Nephron (organoid): ENCODE measurements around the gene SH3RF3.

Experiments used
- H3K27ac Mint-ChIP-seq, 3 experiments: 2 replicates each; pipeline ENCODE4 v1.8.0; 2020; ENCODE audit warnings: mixed read lengths in 3 of 3, mild to moderate bottlenecking in 2 of 3, moderate library complexity in 1 of 3
- H3K27me3 Mint-ChIP-seq: 2 replicates; pipeline ENCODE4 v1.8.0; 2021; ENCODE audit warnings: low read depth, mild to moderate bottlenecking, moderate library complexity, mixed read lengths
- H3K36me3 Mint-ChIP-seq: 2 replicates; pipeline ENCODE4 v1.8.0; 2020; ENCODE audit warnings: low read depth, mixed read lengths
- H3K4me1 Mint-ChIP-seq: 2 replicates; pipeline ENCODE4 v1.8.0; 2020; ENCODE audit warnings: mixed read lengths
- H3K4me3 Mint-ChIP-seq, 3 experiments: 2 replicates each; pipeline ENCODE4 v1.8.0; 2020; ENCODE audit warnings: mild to moderate bottlenecking in 3 of 3, mixed read lengths in 3 of 3, moderate library complexity in 2 of 3
- H3K9me3 Mint-ChIP-seq: 2 replicates; pipeline ENCODE4 v1.8.0; 2020; ENCODE audit warnings: mixed read lengths
- TF ChIP-seq, protein P1 (sequence below), 3 experiments: fragments of 200-600 bp; sonication (generic); IDR thresholded peaks; one replicate each; pipeline ENCODE4 v1.5.0; 2021; ENCODE audit warnings: antibody characterized with exemption in 3 of 3; ENCODE audit not compliant: unreplicated experiment in 3 of 3

SH3RF3 gene

GRCh38 chr2:109409321-109410038, 280.5 kb downstream of the SH3RF3 start:
- TF ChIP-seq, protein P1, sequence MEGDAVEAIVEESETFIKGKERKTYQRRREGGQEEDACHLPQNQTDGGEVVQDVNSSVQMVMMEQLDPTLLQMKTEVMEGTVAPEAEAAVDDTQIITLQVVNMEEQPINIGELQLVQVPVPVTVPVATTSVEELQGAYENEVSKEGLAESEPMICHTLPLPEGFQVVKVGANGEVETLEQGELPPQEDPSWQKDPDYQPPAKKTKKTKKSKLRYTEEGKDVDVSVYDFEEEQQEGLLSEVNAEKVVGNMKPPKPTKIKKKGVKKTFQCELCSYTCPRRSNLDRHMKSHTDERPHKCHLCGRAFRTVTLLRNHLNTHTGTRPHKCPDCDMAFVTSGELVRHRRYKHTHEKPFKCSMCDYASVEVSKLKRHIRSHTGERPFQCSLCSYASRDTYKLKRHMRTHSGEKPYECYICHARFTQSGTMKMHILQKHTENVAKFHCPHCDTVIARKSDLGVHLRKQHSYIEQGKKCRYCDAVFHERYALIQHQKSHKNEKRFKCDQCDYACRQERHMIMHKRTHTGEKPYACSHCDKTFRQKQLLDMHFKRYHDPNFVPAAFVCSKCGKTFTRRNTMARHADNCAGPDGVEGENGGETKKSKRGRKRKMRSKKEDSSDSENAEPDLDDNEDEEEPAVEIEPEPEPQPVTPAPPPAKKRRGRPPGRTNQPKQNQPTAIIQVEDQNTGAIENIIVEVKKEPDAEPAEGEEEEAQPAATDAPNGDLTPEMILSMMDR (IDR thresholded peaks at IDR 0.05; ENCODE audit: unreplicated experiment in 3 of 3): no peak
- H3K9me3 Mint-ChIP-seq: no peaks in the 10 kb centered on the region
- H3K27me3 Mint-ChIP-seq: peaks cover 11% of the 10 kb centered on the region
- no peaks in the 10 kb centered on the region for H3K36me3 Mint-ChIP-seq
- H3K27ac Mint-ChIP-seq: peak overlapping the region; percentile 48 to 68 (median 60)
- peak overlapping the region in 1 of 3 experiments; percentile 13 for H3K4me3 Mint-ChIP-seq
- H3K4me1 Mint-ChIP-seq: peaks cover 40% of the 10 kb centered on the region

DNA sequence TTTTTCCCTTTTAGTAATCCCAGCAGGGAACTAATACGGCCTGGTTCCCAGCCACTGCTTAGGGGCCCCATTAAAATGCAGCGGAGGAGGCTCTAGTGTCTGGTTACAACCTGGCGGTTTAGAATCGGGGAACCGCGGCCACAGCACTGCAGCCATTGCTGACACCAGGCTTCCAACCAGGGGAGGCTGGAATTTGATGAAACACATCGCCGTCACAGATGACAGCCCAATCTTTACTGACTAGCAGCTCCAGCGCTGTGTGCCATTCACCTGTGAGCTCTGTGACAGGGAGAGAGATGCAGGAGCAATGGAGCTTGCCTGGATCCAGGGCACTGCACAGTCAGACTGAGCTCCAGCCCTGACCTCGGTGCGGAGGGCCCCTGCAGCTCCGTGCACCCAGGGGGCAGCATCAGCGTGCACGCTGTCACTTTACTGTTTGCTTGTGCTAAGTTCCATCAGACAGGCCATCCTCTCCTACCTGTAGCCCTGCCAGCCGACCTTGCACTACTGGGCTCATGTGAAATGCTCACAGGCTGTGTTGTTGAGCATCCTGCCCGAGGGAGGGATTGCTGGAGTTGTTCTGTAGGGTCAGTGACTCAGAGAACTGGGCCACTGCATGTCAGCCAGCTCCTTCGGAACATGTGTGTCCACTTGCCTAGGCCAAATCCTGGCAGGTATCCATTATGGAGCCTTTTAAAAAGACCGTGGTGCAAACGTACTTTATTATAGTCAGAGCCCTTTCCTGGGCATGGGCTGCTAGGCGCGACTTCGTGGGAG, 281.2 kb downstream of the SH3RF3 start:
- Mint-ChIP-seq H3K9me3 (no peaks in the 10 kb centered on the region), H3K4me3 (peak overlapping the region in 1 of 3 experiments; percentile 13), H3K27me3 (peaks cover 12% of the 10 kb centered on the region), H3K4me1 (peaks cover 40% of the 10 kb centered on the region), H3K36me3 (no peaks in the 10 kb centered on the region), H3K27ac (peak overlapping the region; percentile 48 to 68 (median 60))
- TF ChIP-seq, protein P1 (IDR thresholded peaks at IDR 0.05; ENCODE audit: unreplicated experiment in 3 of 3): no peak

DNA sequence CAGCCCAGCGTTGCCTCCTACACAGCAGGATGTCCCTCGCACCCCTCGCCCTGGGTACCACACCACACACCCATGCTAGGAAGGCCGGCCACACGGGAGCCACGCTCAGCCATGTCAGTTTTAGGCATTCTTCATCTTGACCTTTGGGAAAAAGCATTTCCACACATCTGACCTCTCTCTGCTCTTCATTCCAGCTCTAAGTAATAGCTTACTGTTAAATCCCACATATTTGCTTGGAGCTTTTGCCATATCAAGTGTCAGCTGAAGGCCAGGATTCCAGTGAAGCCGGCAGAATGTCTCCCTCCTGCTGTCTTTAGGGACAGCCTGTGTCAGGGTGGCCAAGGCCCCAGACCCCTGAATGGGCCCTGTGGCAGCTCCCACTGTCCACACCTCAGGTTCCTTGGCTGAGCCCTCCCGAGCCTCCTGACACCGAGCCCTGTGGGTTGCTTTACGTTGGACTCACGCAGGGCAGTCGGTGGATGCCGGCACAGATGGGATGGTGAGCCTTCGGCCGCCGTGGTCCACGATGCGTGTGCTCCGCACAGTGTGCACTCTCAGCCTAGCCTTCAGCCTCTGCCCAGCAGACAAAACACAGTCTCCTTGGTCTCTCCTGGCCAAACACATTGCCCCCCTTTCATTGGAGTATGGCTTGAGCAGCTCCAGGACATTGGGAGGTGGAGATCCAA, 282.8 kb downstream of the SH3RF3 start:
- Mint-ChIP-seq H3K27me3 (peaks cover 12% of the 10 kb centered on the region), H3K9me3 (no peaks in the 10 kb centered on the region), H3K27ac (peak overlapping the region; percentile 20 to 68 (median 29)), H3K36me3 (no peaks in the 10 kb centered on the region), H3K4me3 (peak overlapping the region in 1 of 3 experiments; percentile 4), H3K4me1 (peaks cover 40% of the 10 kb centered on the region)
- TF ChIP-seq, protein P1 (IDR thresholded peaks at IDR 0.05; ENCODE audit: unreplicated experiment in 3 of 3): no peak

DNA sequence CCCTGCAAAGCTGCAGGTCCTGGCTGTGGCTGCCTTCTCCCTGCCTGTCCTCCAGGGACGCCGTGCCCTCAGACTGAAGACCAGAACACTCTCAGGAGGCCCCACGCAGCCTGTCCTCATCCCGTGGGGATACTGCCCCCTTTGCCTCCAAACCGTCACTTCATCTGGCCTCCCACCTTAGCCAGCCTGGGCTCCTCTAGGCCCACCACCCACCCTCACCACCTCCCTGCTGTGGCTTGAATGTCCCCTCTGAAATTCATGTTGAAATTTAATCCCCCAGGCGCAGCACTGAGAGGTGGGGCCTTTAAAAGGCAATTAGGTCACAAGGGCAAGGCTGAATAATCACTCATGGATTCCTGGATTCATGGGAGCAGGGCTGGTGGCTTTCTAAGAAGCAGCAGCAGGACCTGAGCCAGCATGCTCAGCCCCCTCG, 286.6 kb downstream of the SH3RF3 start:
- H3K4me1 Mint-ChIP-seq: peaks cover 28% of the 10 kb centered on the region
- H3K4me3 Mint-ChIP-seq: no peak overlapping the region
- no peaks in the 10 kb centered on the region for H3K9me3 Mint-ChIP-seq
- H3K27me3 Mint-ChIP-seq: peaks cover 9% of the 10 kb centered on the region
- TF ChIP-seq, protein P1 (IDR thresholded peaks at IDR 0.05; ENCODE audit: unreplicated experiment in 3 of 3): no peak
- H3K27ac Mint-ChIP-seq: no peak overlapping the region
- H3K36me3 Mint-ChIP-seq: no peaks in the 10 kb centered on the region

- Mint-ChIP-seq H3K4me1 (peaks cover 14% of the 10 kb centered on the region), H3K4me3 (no peak overlapping the region), H3K9me3 (no peaks in the 10 kb centered on the region), H3K27me3 (peaks cover 9% of the 10 kb centered on the region), H3K36me3 (no peaks in the 10 kb centered on the region), H3K27ac (no peak overlapping the region)
- TF ChIP-seq, protein P1 (IDR thresholded peaks at IDR 0.05; ENCODE audit: unreplicated experiment in 3 of 3): no peak
These were observed 288.8 kb downstream of the SH3RF3 start for GRCh38 chr2:109417701-109418335.
